HepG2 (cell line): ENCODE measurements around the gene ADI1. TPM values are rescaled to one million over a fixed set of nuclear protein-coding genes. Genes with fewer than 3 reads are reported as not detected.

Experiments used
- CBX5 ChIP-seq: sonication (generic); formaldehyde crosslinking; IDR thresholded peaks from 2 replicates; pipeline ENCODE4 v1.4.0; 2020; ENCODE audit warnings: missing genetic modification reagents, borderline replicate concordance
- MLLT10 ChIP-seq: sonication (generic); formaldehyde crosslinking; IDR thresholded peaks from 2 replicates; pipeline ENCODE4 v1.4.0; 2020; ENCODE audit warnings: missing genetic modification reagents
- NCOA2 ChIP-seq: sonication (generic); formaldehyde crosslinking; IDR thresholded peaks from 2 replicates; pipeline ENCODE4 v1.8.0; 2022; ENCODE audit warnings: inconsistent platforms
- NCOA5 ChIP-seq: sonication (generic); formaldehyde crosslinking; IDR thresholded peaks from 2 replicates; pipeline ENCODE4 v1.4.0; 2020; ENCODE audit warnings: missing genetic modification reagents
- PCBP1 ChIP-seq: fragments of 200-400 bp; formaldehyde crosslinking; IDR thresholded peaks from 2 replicates; pipeline ENCODE4 v1.6.1; 2017; ENCODE audit warnings: mild to moderate bottlenecking, low read depth, low read length, borderline replicate concordance
- PLRG1 ChIP-seq: fragments of 450-650 bp; conservative IDR thresholded peaks from 2 replicates; pipeline ENCODE4 v1.6.1; 2016
- PTBP1 ChIP-seq: fragments of 200-400 bp; formaldehyde crosslinking; IDR thresholded peaks from 2 replicates; pipeline ENCODE4 v1.6.1; 2018; ENCODE audit warnings: low read length, low read depth; ENCODE audit not compliant: poor library complexity, severe bottlenecking
- RAD21 ChIP-seq: fragments of 450-650 bp; formaldehyde crosslinking; IDR thresholded peaks from 2 replicates; pipeline ENCODE4 v1.5.0; 2020; ENCODE audit warnings: mild to moderate bottlenecking
- RBM39 ChIP-seq: fragments of 200-400 bp; formaldehyde crosslinking; IDR thresholded peaks from one replicate; pipeline ENCODE4 v1.6.1; 2018; ENCODE audit warnings: antibody characterized with exemption, mild to moderate bottlenecking, low read depth, low read length; ENCODE audit not compliant: poor library complexity, severe bottlenecking
- RNF2 ChIP-seq: fragments of 450-650 bp; conservative IDR thresholded peaks from 2 replicates; pipeline ENCODE4 v1.6.1; 2016; ENCODE audit warnings: low read depth
- SATB2 ChIP-seq: sonication (generic); formaldehyde crosslinking; IDR thresholded peaks from 2 replicates; pipeline ENCODE4 v1.5.0; 2020; ENCODE audit warnings: missing genetic modification reagents
- SMARCE1 ChIP-seq: fragments of 450-650 bp; IDR thresholded peaks from 2 replicates; pipeline ENCODE4 v1.6.1; 2017; ENCODE audit warnings: borderline replicate concordance
- TEAD2 ChIP-seq: sonication (generic); formaldehyde crosslinking; IDR thresholded peaks from 2 replicates; pipeline ENCODE4 v1.9.0; 2021; ENCODE audit warnings: missing genetic modification reagents
- TP53 ChIP-seq: sonication (generic); formaldehyde crosslinking; conservative IDR thresholded peaks from 2 replicates; pipeline ENCODE4 v1.4.0; 2020; ENCODE audit warnings: missing genetic modification reagents
- ZMYM4 ChIP-seq: sonication (generic); formaldehyde crosslinking; IDR thresholded peaks from 2 replicates; pipeline ENCODE4 v1.8.1; 2023; ENCODE audit warnings: mild to moderate bottlenecking, missing genetic modification reagents
- ZNF570 ChIP-seq: sonication (generic); formaldehyde crosslinking; IDR thresholded peaks from 2 replicates; pipeline ENCODE4 v1.4.0; 2020; ENCODE audit warnings: mild to moderate bottlenecking, missing genetic modification reagents, borderline replicate concordance
- polyA plus RNA-seq, 8 experiments: library from polyadenylated mRNA; depleted of rRNA in 3 of 8; stranded (reverse) in 7 of 8; unstranded in 1 of 8; fragments of >200 nt; fragmentation: Illumina TruSeq in 4 of 8; extraction: Trizol in 4 of 8; gene quantifications; 2 replicates each; pipeline versions ENCODE4 v1.2.1 to v1.2.3, GENCODE V29; 2011 to 2016; ENCODE audit warnings: low read depth in 4 of 8, missing spikeins in 1 of 8, mixed read lengths in 1 of 8; ENCODE audit not compliant: insufficient read depth in 1 of 8
- total RNA-seq, 5 experiments: library from RNA; depleted of rRNA; stranded (reverse); fragments of >200 nt; fragmentation: Illumina TruSeq; extraction: Trizol; gene quantifications; 2 replicates each; pipeline ENCODE4 v1.2.3, GENCODE V29; 2016; ENCODE audit warnings: low read depth in 1 of 5
- TF ChIP-seq, protein P1 (sequence below): sonication (generic); formaldehyde crosslinking; IDR thresholded peaks from 2 replicates; pipeline ENCODE4 v1.5.0; 2020; ENCODE audit warnings: mild to moderate bottlenecking, missing genetic modification reagents
- TF ChIP-seq, protein P2 (sequence below): IDR thresholded peaks from 2 replicates; pipeline ENCODE4 v1.6.1; 2012; ENCODE audit warnings: inconsistent platforms
- TF ChIP-seq, protein P3 (sequence below): sonication (generic); formaldehyde crosslinking; IDR thresholded peaks from 2 replicates; pipeline ENCODE4 v1.8.0; 2022; ENCODE audit warnings: mild to moderate bottlenecking, missing genetic modification reagents; ENCODE audit not compliant: insufficient replicate concordance
- TF ChIP-seq, protein P4 (sequence below): sonication (generic); formaldehyde crosslinking; IDR thresholded peaks from 2 replicates; pipeline ENCODE4 v1.8.1; 2023; ENCODE audit warnings: mild to moderate bottlenecking, missing genetic modification reagents, borderline replicate concordance

The ADI1 gene
- total and polyA plus RNA-seq, 2 of the 13 experiments (the other 11 are each of a cell fraction or from before 2014, with no cell fraction given): 28.7 to 123 TPM

DNA sequence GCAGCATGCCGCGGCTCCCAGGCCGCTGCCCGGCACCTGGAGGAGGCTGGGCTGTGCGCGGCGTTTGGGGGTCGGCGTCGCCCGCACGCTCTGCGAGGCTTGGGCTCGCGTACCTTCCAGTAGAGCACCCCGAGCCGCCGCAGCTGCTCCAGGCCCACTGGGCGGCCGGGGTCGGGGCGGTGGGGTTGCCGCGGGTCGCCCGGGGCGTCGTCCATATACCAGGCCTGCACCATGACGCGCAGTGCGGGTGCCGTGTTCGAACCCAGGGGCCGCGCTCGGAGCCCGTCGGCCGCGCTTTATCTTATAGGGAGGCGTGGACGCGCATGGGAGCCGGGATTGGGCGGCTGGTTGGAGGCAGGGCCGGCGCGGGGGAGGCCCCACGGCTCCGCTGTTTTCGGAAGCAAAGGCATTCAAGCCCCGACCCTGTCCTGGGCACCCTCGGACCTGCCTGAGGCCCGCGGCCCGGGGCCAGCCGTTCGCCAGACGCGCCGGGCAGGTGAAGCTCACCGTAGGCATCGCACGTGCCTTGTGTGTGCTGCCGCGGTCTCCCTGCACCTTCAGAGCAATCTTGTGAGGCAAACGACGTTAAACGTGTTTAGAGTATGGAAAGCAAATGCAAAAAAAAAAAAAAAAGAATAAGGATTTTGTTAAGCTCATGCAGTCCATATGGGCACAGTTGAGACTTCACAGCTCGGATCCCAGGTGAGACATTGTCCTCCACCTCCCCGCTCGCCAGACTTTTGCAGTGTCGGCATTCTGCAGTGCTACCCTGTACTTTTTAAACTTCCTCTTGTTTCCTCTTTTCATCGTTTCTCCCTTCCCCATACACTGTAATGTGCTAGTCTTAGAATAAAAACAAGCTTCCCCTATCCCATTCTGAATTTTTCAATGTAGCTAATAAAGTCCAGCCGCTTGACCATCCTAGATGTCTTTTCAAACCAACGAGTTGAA lies at the start of gene ADI1 (continued):
- TF ChIP-seq, protein P1, sequence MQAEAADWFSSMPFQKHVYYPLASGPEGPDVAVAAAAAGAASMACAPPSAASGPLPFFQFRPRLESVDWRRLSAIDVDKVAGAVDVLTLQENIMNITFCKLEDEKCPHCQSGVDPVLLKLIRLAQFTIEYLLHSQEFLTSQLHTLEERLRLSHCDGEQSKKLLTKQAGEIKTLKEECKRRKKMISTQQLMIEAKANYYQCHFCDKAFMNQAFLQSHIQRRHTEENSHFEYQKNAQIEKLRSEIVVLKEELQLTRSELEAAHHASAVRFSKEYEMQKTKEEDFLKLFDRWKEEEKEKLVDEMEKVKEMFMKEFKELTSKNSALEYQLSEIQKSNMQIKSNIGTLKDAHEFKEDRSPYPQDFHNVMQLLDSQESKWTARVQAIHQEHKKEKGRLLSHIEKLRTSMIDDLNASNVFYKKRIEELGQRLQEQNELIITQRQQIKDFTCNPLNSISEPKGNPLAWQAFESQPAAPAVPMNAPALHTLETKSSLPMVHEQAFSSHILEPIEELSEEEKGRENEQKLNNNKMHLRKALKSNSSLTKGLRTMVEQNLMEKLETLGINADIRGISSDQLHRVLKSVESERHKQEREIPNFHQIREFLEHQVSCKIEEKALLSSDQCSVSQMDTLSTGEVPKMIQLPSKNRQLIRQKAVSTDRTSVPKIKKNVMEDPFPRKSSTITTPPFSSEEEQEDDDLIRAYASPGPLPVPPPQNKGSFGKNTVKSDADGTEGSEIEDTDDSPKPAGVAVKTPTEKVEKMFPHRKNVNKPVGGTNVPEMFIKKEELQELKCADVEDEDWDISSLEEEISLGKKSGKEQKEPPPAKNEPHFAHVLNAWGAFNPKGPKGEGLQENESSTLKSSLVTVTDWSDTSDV (CRISPR knock-in tag): peak; percentile 85
- TF ChIP-seq SATB2 (peak; percentile 92), NCOA5 (CRISPR knock-in tag) (no peak), RBM39 (peak; percentile 85), SMARCE1 (no peak), CBX5 (peak; percentile 68), TP53 (CRISPR knock-in tag) (no peak; the same call in 1 of the 2 replicates), MLLT10 (CRISPR knock-in tag) (no peak), PLRG1 (no peak), RNF2 (peak; percentile 94), TEAD2 (CRISPR knock-in tag) (no peak; the same call in 1 of the 2 replicates), PTBP1 (no peak), ZNF570 (CRISPR knock-in tag) (peak; percentile 93; the same call in 1 of the 2 replicates), PCBP1 (no peak), RAD21 (CRISPR knock-in tag) (peak; percentile 76), NCOA2 (CRISPR knock-in tag) (no peak; the same call in 1 of the 2 replicates), ZMYM4 (CRISPR knock-in tag) (peak; percentile 88)
- TF ChIP-seq, protein P2, sequence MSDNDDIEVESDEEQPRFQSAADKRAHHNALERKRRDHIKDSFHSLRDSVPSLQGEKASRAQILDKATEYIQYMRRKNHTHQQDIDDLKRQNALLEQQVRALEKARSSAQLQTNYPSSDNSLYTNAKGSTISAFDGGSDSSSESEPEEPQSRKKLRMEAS: peak; percentile 94
- TF ChIP-seq, protein P3, sequence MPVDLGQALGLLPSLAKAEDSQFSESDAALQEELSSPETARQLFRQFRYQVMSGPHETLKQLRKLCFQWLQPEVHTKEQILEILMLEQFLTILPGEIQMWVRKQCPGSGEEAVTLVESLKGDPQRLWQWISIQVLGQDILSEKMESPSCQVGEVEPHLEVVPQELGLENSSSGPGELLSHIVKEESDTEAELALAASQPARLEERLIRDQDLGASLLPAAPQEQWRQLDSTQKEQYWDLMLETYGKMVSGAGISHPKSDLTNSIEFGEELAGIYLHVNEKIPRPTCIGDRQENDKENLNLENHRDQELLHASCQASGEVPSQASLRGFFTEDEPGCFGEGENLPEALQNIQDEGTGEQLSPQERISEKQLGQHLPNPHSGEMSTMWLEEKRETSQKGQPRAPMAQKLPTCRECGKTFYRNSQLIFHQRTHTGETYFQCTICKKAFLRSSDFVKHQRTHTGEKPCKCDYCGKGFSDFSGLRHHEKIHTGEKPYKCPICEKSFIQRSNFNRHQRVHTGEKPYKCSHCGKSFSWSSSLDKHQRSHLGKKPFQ (CRISPR knock-in tag): no peak
- TF ChIP-seq, protein P4, sequence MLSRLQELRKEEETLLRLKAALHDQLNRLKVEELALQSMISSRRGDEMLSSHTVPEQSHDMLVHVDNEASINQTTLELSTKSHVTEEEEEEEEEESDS: peak; percentile 96; the same call in 1 of the 2 replicates
